GM12878 (cell line): ENCODE data around the gene ACVR1B. TPM values are rescaled to one million over a fixed set of nuclear protein-coding genes. Genes with fewer than 3 reads are reported as not detected.

Experiments
- BCL3 ChIP-seq: IDR thresholded peaks from 2 replicates; pipeline ENCODE4 v1.6.1; 2011; ENCODE audit warnings: borderline replicate concordance, low read depth, mild to moderate bottlenecking, moderate library complexity, low read length; ENCODE audit not compliant: insufficient read depth, poor library complexity, severe bottlenecking
- CEBPZ ChIP-seq: fragments of 150-350 bp; IDR thresholded peaks from 2 replicates; pipeline ENCODE4 v1.6.1; 2016; ENCODE audit warnings: low read depth, low read length
- CHD2 ChIP-seq: IDR thresholded peaks from 2 replicates; pipeline ENCODE4 v1.6.1; 2011; ENCODE audit warnings: low read depth, low read length, improper control_type of control experiment, borderline replicate concordance
- EED ChIP-seq: sonication (generic); IDR thresholded peaks from 2 replicates; pipeline ENCODE4 v1.6.1; 2016; ENCODE audit warnings: antibody characterized with exemption, low read depth
- HDGF ChIP-seq: fragments of 450-650 bp; IDR thresholded peaks from 2 replicates; pipeline ENCODE4 v1.6.1; 2016; ENCODE audit warnings: antibody characterized with exemption
- HSF1 ChIP-seq: fragments of 150-350 bp; IDR thresholded peaks from 2 replicates; pipeline ENCODE4 v1.6.1; 2014; ENCODE audit warnings: mild to moderate bottlenecking, low read depth, low read length
- JUNB ChIP-seq: IDR thresholded peaks from 2 replicates; pipeline ENCODE4 v1.6.1; 2016; ENCODE audit warnings: antibody characterized with exemption, mild to moderate bottlenecking
- MAX ChIP-seq: IDR thresholded peaks from 2 replicates; pipeline ENCODE4 v1.6.1; 2012; ENCODE audit warnings: low read depth, low read length, improper control_type of control experiment
- MTA2 ChIP-seq: fragments of 450-650 bp; IDR thresholded peaks from 2 replicates; pipeline ENCODE4 v1.6.1; 2016; ENCODE audit warnings: low read depth, mild to moderate bottlenecking, moderate library complexity
- NFXL1 ChIP-seq: fragments of 450-650 bp; IDR thresholded peaks from 2 replicates; pipeline ENCODE4 v1.6.1; 2017; ENCODE audit warnings: antibody characterized with exemption, mild to moderate bottlenecking, borderline replicate concordance
- NKRF ChIP-seq: fragments of 450-650 bp; conservative IDR thresholded peaks from 2 replicates; pipeline ENCODE4 v1.6.1; 2017; ENCODE audit warnings: mild to moderate bottlenecking, moderate library complexity
- NRF1 ChIP-seq: conservative IDR thresholded peaks from 2 replicates; pipeline ENCODE4 v1.6.1; 2011; ENCODE audit warnings: mild to moderate bottlenecking, low read depth, low read length, improper control_type of control experiment
- RAD21 ChIP-seq: IDR thresholded peaks from 2 replicates; pipeline ENCODE4 v1.6.1; 2011; ENCODE audit warnings: mild to moderate bottlenecking, low read depth, low read length, moderate library complexity; ENCODE audit not compliant: insufficient read depth
- REST ChIP-seq: IDR thresholded peaks from 2 replicates; pipeline ENCODE4 v1.6.1; 2012; ENCODE audit warnings: mild to moderate bottlenecking, low read depth, low read length
- SIN3A ChIP-seq: IDR thresholded peaks from 2 replicates; pipeline ENCODE4 v1.6.1; 2012; ENCODE audit warnings: low read depth, low read length, improper control_type of control experiment
- SIX5 ChIP-seq: IDR thresholded peaks from 2 replicates; pipeline ENCODE4 v1.6.1; 2011; ENCODE audit warnings: mild to moderate bottlenecking, low read depth, low read length, moderate library complexity; ENCODE audit not compliant: severe bottlenecking
- SPI1 ChIP-seq: IDR thresholded peaks from 2 replicates; pipeline ENCODE4 v1.6.1; 2011; ENCODE audit warnings: low read depth, mild to moderate bottlenecking, low read length, moderate library complexity, borderline replicate concordance; ENCODE audit not compliant: insufficient read depth
- ZNF207 ChIP-seq: fragments of 450-650 bp; IDR thresholded peaks from 2 replicates; pipeline ENCODE4 v1.6.1; 2014; ENCODE audit warnings: antibody characterized with exemption, mild to moderate bottlenecking, borderline replicate concordance
- polyA plus RNA-seq, 11 experiments: library from polyadenylated mRNA; depleted of rRNA in 4 of 11; unstranded in 6 of 11; stranded (reverse) in 5 of 11; fragments of >200 nt; fragmentation: Nextera tagmentation in 4 of 11; fragmentation: Illumina TruSeq in 1 of 11; extraction: Ambion mirVana in 4 of 11; extraction: Trizol in 1 of 11; gene quantifications; 1 replicate in 1 of 11; 2 replicates in 10 of 11; pipeline versions ENCODE4 v1.2.1 to v1.2.3, GENCODE V29; 2011 to 2016; ENCODE audit warnings: inconsistent platforms in 2 of 11, missing spikeins in 2 of 11, low read depth in 1 of 11
- total RNA-seq, 4 experiments: library from RNA; depleted of rRNA in 3 of 4; stranded (reverse); fragments of >200 nt in 3 of 4; fragmentation: Illumina TruSeq in 1 of 4; extraction: Trizol in 1 of 4; gene quantifications; 2 replicates each; pipeline versions ENCODE4 v1.2.1 to v1.2.3, GENCODE V29; 2013 to 2021

Gene ACVR1B
- total and polyA plus RNA-seq, 10 of the 15 experiments (the other 5 are each of a cell fraction or from before 2014, with no cell fraction given): 0.02 to 0.69 (median 0.16) TPM; not detected in 2

- TF ChIP-seq SIX5 (no peak), EED (peak; percentile 26; the same call in 1 of the 2 replicates), SPI1 (no peak), SIN3A (no peak), CHD2 (0 out of 2 replicates have a peak, but pooled peaks have one; percentile 26), BCL3 (no peak), REST (peak; percentile 79), HSF1 (no peak), NRF1 (no peak), ZNF207 (no peak), MTA2 (0 out of 2 replicates have a peak, but pooled peaks have one; percentile 26), RAD21 (peak; percentile 36; the same call in 1 of the 2 replicates), NKRF (no peak), MAX (no peak), NFXL1 (no peak), CEBPZ (no peak), HDGF (peak; percentile 70; the same call in 1 of the 2 replicates), JUNB (no peak)
Observed at GRCh38 chr12:52041695-52042123, 90.2 kb downstream of the ACVR1B start (continued).
